ENCODE measurements around the gene TOP3B.

Gene TOP3B

GRCh38 chr22:21977814-21978213, 4.8 kb downstream of the TOP3B start:
- no peak for DNase-seq

GRCh38 chr22:21975854-21976345, 6.7 kb downstream of the TOP3B start:
- DNase-seq: no peak

GRCh38 chr22:21975273-21975672, 7.3 kb downstream of the TOP3B start:
- no peak for DNase-seq

GRCh38 chr22:21974058-21974649, 8.4 kb downstream of the TOP3B start:
- no peak for DNase-seq

- no peak for DNase-seq
Measured at GRCh38 chr22:21972806-21973205, 9.8 kb downstream of the TOP3B start.

GRCh38 chr22:21972293-21972779, 10.3 kb downstream of the TOP3B start:
- DNase-seq: no peak

GRCh38 chr22:21971858-21972275, 10.7 kb downstream of the TOP3B start:
- no peak for DNase-seq

- DNase-seq: no peak
Measured at GRCh38 chr22:21970800-21971617, 11.6 kb downstream of the TOP3B start.

- DNase-seq: no peak
Measured at GRCh38 chr22:21970037-21970799, 12.4 kb downstream of the TOP3B start.

- DNase-seq: no peak
Measured at GRCh38 chr22:21968452-21969129, 14.0 kb downstream of the TOP3B start.

- DNase-seq: no peak
Measured at GRCh38 chr22:21967693-21968271, 14.8 kb downstream of the TOP3B start.

- DNase-seq: no peak
Measured at GRCh38 chr22:21966643-21967516, 15.7 kb downstream of the TOP3B start.

- no peak for DNase-seq
Measured at GRCh38 chr22:21965762-21966288, 16.8 kb downstream of the TOP3B start.

- no peak for DNase-seq
Measured at GRCh38 chr22:21964918-21965484, 17.6 kb downstream of the TOP3B start.

GRCh38 chr22:21964234-21964633, 18.4 kb downstream of the TOP3B start:
- no peak for DNase-seq

GRCh38 chr22:21963790-21964211, 18.8 kb downstream of the TOP3B start:
- DNase-seq: no peak

- no peak for DNase-seq
Measured at GRCh38 chr22:21963286-21963685, 19.3 kb downstream of the TOP3B start.

GRCh38 chr22:21962655-21962949, 20.0 kb downstream of the TOP3B start:
- no peak for DNase-seq

- DNase-seq: no peak
Measured at GRCh38 chr22:21961886-21962654, 20.5 kb downstream of the TOP3B start.
